ENCODE measurements around the gene ANGPTL8. TPM values are rescaled to one million over a fixed set of nuclear protein-coding genes. Genes with fewer than 3 reads are reported as not detected.

ANGPTL8 gene
- total and polyA plus RNA-seq, 2 of the 13 experiments (the other 11 are each of a cell fraction or from before 2014, with no cell fraction given): 27.3 to 243 TPM

GRCh38 chr19:11214387-11214786, 25.0 kb upstream of the ANGPTL8 start:
- POLR2A ChIA-PET: interaction anchor here (1.3 kb wide), 1 partner anchor 9 kb away, joined by 3 read pairs; no protein-coding TSS in a partner anchor
- H3K9ac ChIP-seq (ENCODE audit: insufficient read depth, low read depth, low read length): no peak overlapping the region
- FAIRE-seq (no peak), ATAC-seq (no peak), DNase-seq (ENCODE audit: low spot score) (no peak)
- no peaks in the 10 kb centered on the region for H3K79me2 ChIP-seq (ENCODE audit: insufficient read depth, low read length)
- intact Hi-C loops (cut with micrococcal nuclease; ENCODE audit: unreplicated experiment): no loop called here
- CTCF ChIA-PET (ENCODE audit: low intra/inter-chr PET ratio, low total read pairs): no interaction called here
- no TSS peak for BruUV-seq (replicated peaks)
- WGBS (ENCODE audit: low lambda C conversion rate): 98% methylated on average over 5 of the region's 6 CpGs
- H3K4me1 ChIP-seq (ENCODE audit: insufficient read depth, low read length): no peaks in the 10 kb centered on the region
- no peak overlapping the region for H3K4me2 ChIP-seq (ENCODE audit: low read depth, low read length)
- TF ChIP-seq ZNF414 (CRISPR knock-in tag; IDR thresholded peaks at IDR 0.05) (no peak), ZNF329 (CRISPR knock-in tag; IDR thresholded peaks at IDR 0.05; ENCODE audit: low read depth) (peak; percentile 98), SYNCRIP (IDR thresholded peaks at IDR 0.05; ENCODE audit: insufficient read depth, low read depth, low read length) (no peak), NCOR1 (IDR thresholded peaks at IDR 0.05; ENCODE audit: borderline replicate concordance, low read length) (no peak), MBNL3 (CRISPR knock-in tag; conservative IDR thresholded peaks at IDR 0.05) (no peak), MED13 (CRISPR knock-in tag; IDR thresholded peaks at IDR 0.05) (no peak), YEATS4 (CRISPR knock-in tag; IDR thresholded peaks at IDR 0.05; ENCODE audit: borderline replicate concordance) (no peak)
- no peak overlapping the region for H3K4me3 ChIP-seq (replicated peaks in 1 of 3; ENCODE audit: insufficient read depth in 1 of 3, low read depth in 2 of 3, low read length in 3 of 3)
- no peak overlapping the region for H2AFZ ChIP-seq (ENCODE audit: low read length)
- no peaks in the 10 kb centered on the region for H3K27me3 ChIP-seq (ENCODE audit: control insufficient read depth in 1 of 2, insufficient read depth in 2 of 2, low read length in 2 of 2)
- H3K36me3 ChIP-seq (replicated peaks in 1 of 2; ENCODE audit: control insufficient read depth in 1 of 2, insufficient read depth in 2 of 2, low read length in 2 of 2): peaks cover 14 to 43% of the 10 kb centered on the region in 2 experiments; a peak in 4 of 5 replicates
- in situ Hi-C loops (cut with HindIII; ENCODE audit: extremely low pct_ligation_motif_present, low pct_unique_long_range_greater_than_20kb): no loop called here
- H4K20me1 ChIP-seq (ENCODE audit: insufficient read depth, low read length): no peaks in the 10 kb centered on the region; the same call in 1 of the 2 replicates
- H3K27ac ChIP-seq (ENCODE audit: extremely low read length, insufficient read depth, low read length): no peak overlapping the region
- peaks cover 6% of the 10 kb centered on the region; the same call in 1 of the 2 replicates for H3K9me3 ChIP-seq (ENCODE audit: low read length)

- H3K4me3 ChIP-seq (replicated peaks in 1 of 3; ENCODE audit: insufficient read depth in 1 of 3, low read depth in 2 of 3, low read length in 3 of 3): no peak overlapping the region
- ChIA-PET POLR2A (no interaction called here), CTCF (ENCODE audit: low intra/inter-chr PET ratio, low total read pairs) (no interaction called here)
- H4K20me1 ChIP-seq (ENCODE audit: insufficient read depth, low read length): no peaks in the 10 kb centered on the region
- TF ChIP-seq SAP130 (CRISPR knock-in tag; IDR thresholded peaks at IDR 0.05; ENCODE audit: low read depth): no peak
- TF ChIP-seq KLF6 (CRISPR knock-in tag; IDR thresholded peaks at IDR 0.05): no peak
- no peak for TF ChIP-seq HBP1 (CRISPR knock-in tag; IDR thresholded peaks at IDR 0.05; ENCODE audit: low read depth)
- no peak for TF ChIP-seq ZNF614 (CRISPR knock-in tag; IDR thresholded peaks at IDR 0.05; ENCODE audit: borderline replicate concordance)
- no peak for TF ChIP-seq AHR (CRISPR knock-in tag; IDR thresholded peaks at IDR 0.05)
- TF ChIP-seq FOXO4 (CRISPR knock-in tag; conservative IDR thresholded peaks at IDR 0.05): no peak
- no peaks in the 10 kb centered on the region for H3K79me2 ChIP-seq (ENCODE audit: insufficient read depth, low read length)
- FAIRE-seq (no peak), ATAC-seq (no peak), DNase-seq (ENCODE audit: low spot score) (no peak)
- peaks cover 6% of the 10 kb centered on the region; the same call in 1 of the 2 replicates for H3K9me3 ChIP-seq (ENCODE audit: low read length)
- in situ Hi-C loops (cut with HindIII; ENCODE audit: extremely low pct_ligation_motif_present, low pct_unique_long_range_greater_than_20kb): no loop called here
- 95% methylated on average over 3 of the region's 3 CpGs for WGBS (ENCODE audit: low lambda C conversion rate)
- H3K27ac ChIP-seq (ENCODE audit: extremely low read length, insufficient read depth, low read length): no peak overlapping the region
- no peak overlapping the region for H3K9ac ChIP-seq (ENCODE audit: insufficient read depth, low read depth, low read length)
- intact Hi-C loops (cut with micrococcal nuclease; ENCODE audit: unreplicated experiment): no loop called here
- H3K4me1 ChIP-seq (ENCODE audit: insufficient read depth, low read length): no peaks in the 10 kb centered on the region
- no peak overlapping the region for H2AFZ ChIP-seq (ENCODE audit: low read length)
- H3K4me2 ChIP-seq (ENCODE audit: low read depth, low read length): no peak overlapping the region
- no peaks in the 10 kb centered on the region for H3K27me3 ChIP-seq (ENCODE audit: control insufficient read depth in 1 of 2, insufficient read depth in 2 of 2, low read length in 2 of 2)
- peaks cover 10 to 30% of the 10 kb centered on the region in 2 experiments; a peak in 4 of 5 replicates for H3K36me3 ChIP-seq (replicated peaks in 1 of 2; ENCODE audit: control insufficient read depth in 1 of 2, insufficient read depth in 2 of 2, low read length in 2 of 2)
- no TSS peak for BruUV-seq (replicated peaks)
These were observed 18.3 kb upstream of the ANGPTL8 start for GRCh38 chr19:11221082-11221598.

Data from HepG2 (cell line).